Pons (tissue), 1 donor: Measurements from ENCODE around the gene LRRC36.
A peak's percentile ranks its signal among the peaks of the same experiment; 100 is the strongest.

Experiments used
- DNase-seq: peaks from one replicate; pipeline ENCODE4 v3.0.0-alpha.2; 2016; ENCODE audit warnings: low spot score

The LRRC36 gene

GRCh38 chr16:67389911-67390815 is 63.5 kb downstream of the LRRC36 start:
- peak; percentile 90 for DNase-seq

GRCh38 chr16:67390816-67391423 is 64.3 kb downstream of the LRRC36 start:
- no peak for DNase-seq

- peak; percentile 98 for DNase-seq
Observed at GRCh38 chr16:67391424-67392300, 65.0 kb downstream of the LRRC36 start.

GRCh38 chr16:67392301-67393059 is 65.9 kb downstream of the LRRC36 start:
- DNase-seq = no peak

GRCh38 chr16:67393111-67393787 is 66.6 kb downstream of the LRRC36 start, which contains the start of gene TPPP3:
Gene TPPP3, minus strand, starts transcription at chr16:67393498. Its CDS starts 2,387 bp downstream, at chr16:67391111.
- peak; percentile 82 for DNase-seq

- DNase-seq = no peak
Observed at GRCh38 chr16:67393788-67394154, 67.2 kb downstream of the LRRC36 start.

- DNase-seq = no peak
Observed at GRCh38 chr16:67394155-67395104, 67.8 kb downstream of the LRRC36 start.

GRCh38 chr16:67395105-67395457 is 68.5 kb downstream of the LRRC36 start:
- DNase-seq = no peak

GRCh38 chr16:67395458-67396158 is 69.0 kb downstream of the LRRC36 start:
- DNase-seq = no peak

GRCh38 chr16:67396159-67397035 is 69.8 kb downstream of the LRRC36 start:
- DNase-seq = no peak

GRCh38 chr16:67397036-67397801 is 70.6 kb downstream of the LRRC36 start:
- no peak for DNase-seq

- no peak for DNase-seq
Observed at GRCh38 chr16:67397812-67398545, 71.4 kb downstream of the LRRC36 start.

- no peak for DNase-seq
Observed at GRCh38 chr16:67398546-67399217, 72.1 kb downstream of the LRRC36 start.

GRCh38 chr16:67399218-67399733 is 72.7 kb downstream of the LRRC36 start:
- DNase-seq = no peak

- no peak for DNase-seq
Observed at GRCh38 chr16:67399749-67400704, 73.4 kb downstream of the LRRC36 start.
